GM18517 (cell line): Measurements from ENCODE around the gene SRGAP1.
"Not testable (repeated sequence)": the region's sequence is repeated elsewhere in the genome, so short reads cannot be mapped to it uniquely, and the experiment has no call there.

Source experiments
- ATAC-seq: cut with Tn5 transposase; IDR thresholded peaks from one replicate; pipeline ENCODE4 v1.9.1; 2021; ENCODE audit warnings: mild to moderate bottlenecking, moderate library complexity; ENCODE audit not compliant: unreplicated experiment

SRGAP1 gene

GRCh38 chr12:63836936-63837335 is 7.6 kb upstream of the SRGAP1 start:
- no peak for ATAC-seq

DNA sequence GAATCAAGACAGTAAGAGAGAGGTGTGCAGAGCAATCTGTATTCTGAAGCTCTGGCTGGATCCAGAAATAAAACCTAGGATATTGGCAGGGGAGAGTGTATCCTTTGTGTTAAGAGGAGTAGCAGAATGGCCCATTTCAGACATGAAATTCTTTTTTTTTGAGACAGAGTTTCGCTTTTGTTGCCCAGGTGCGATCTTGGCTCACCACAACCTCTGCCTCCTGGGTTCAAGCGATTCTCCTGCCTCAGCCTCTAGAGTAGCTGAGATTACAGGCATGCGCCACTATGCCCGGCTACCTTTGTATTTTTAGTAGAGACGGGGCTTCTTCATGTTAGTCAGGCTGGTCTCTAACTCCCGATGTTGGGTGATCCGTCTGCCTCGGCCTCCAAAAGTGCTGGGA is 6.1 kb upstream of the SRGAP1 start:
- ATAC-seq = no peak

- ATAC-seq = no peak
These were observed 3.5 kb upstream of the SRGAP1 start for GRCh38 chr12:63841011-63841410.

GRCh38 chr12:63841571-63841970 is 2.9 kb upstream of the SRGAP1 start:
- no peak for ATAC-seq

- ATAC-seq = not testable (repeated sequence)
These were observed 1.8 kb upstream of the SRGAP1 start for GRCh38 chr12:63842750-63843149.

- no peak for ATAC-seq
These were observed 1.2 kb upstream of the SRGAP1 start for GRCh38 chr12:63843254-63843720.

DNA sequence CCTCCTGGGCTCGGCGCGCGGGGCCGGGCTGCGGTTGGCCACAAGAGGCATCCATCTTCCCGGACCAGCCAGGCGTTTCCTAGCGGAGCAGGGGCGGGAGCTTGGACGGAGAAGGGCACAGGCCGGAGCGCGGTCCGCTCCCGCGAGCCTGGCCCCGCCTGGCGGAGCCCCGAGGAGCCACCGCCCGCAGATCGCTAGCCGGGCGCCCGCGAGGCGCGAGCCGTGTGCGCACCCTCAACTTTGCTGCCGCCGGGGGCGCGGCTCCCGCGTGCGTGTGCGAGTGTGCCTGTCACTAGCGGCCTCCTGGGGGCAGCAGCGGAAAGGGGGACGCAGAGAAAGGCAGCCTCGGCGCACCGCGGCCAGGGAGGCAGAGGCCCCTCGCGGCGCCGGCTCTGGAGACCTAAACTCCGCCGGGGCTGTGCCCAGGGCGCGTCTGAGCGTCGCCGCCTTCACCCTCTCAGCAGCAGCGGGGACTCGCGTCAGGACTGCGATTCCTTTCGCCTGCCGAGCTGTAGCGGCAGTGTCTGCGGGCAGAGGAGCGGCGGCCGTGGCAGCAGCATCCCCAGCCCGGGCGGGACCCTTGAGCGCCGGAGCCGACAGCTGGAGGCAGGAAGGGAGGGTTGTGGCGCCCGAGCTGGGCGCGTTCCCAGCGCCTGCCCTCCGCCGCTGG is 644 bp upstream of the SRGAP1 start:
- peak; percentile 94 for ATAC-seq

GRCh38 chr12:63845726-63846125 is 1.2 kb downstream of the SRGAP1 start:
- no peak for ATAC-seq

- ATAC-seq = no peak
These were observed 1.9 kb downstream of the SRGAP1 start for GRCh38 chr12:63846238-63846967.

DNA sequence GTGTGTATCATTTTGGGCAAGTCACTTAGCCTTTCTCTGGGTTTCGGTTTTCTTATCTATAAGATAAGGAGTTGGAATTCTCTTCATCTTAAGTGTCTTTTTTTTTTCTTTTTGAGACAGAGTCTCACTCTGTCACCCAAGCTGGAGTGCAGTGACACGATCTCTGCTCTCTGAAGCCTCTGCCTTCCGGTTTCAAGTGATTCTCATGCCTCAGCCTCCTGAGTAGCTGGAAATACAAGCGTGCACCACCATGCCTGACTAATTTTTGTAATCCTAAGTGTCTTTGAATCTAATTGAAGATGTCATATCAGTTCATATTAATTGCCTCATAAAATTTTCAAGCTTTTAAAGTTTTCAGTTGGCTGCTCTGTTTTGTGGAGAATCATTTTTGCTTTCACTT is 4.0 kb downstream of the SRGAP1 start:
- ATAC-seq = no peak

DNA sequence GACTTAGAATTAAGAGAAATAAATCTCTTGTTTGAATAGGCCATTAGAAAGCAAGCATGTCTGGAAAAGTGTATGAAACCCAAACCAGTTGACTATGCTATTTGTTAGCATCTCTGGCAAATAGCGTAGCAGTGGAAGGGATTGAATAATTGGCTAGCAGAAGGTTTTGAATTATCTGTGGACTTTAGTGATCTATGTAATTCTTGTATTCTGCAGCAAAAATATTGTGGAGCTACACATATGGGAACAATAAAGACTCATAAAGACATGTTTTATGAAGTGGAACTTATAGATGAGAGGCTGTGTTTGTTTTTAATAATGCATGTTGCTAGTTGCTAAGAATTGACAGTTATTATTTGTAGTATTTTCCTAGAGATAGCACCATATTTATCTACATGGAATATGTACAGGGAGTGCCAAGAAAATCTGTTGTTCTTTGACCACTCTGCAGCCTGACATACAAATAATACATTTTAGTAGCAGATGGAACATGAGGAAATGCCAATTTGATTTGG is 4.7 kb downstream of the SRGAP1 start:
- ATAC-seq = no peak

GRCh38 chr12:63849641-63850040 is 5.1 kb downstream of the SRGAP1 start:
- ATAC-seq = no peak

- no peak for ATAC-seq
These were observed 9.5 kb downstream of the SRGAP1 start for GRCh38 chr12:63853978-63854377.

- no peak for ATAC-seq
These were observed 10.8 kb downstream of the SRGAP1 start for GRCh38 chr12:63855299-63855698.

DNA sequence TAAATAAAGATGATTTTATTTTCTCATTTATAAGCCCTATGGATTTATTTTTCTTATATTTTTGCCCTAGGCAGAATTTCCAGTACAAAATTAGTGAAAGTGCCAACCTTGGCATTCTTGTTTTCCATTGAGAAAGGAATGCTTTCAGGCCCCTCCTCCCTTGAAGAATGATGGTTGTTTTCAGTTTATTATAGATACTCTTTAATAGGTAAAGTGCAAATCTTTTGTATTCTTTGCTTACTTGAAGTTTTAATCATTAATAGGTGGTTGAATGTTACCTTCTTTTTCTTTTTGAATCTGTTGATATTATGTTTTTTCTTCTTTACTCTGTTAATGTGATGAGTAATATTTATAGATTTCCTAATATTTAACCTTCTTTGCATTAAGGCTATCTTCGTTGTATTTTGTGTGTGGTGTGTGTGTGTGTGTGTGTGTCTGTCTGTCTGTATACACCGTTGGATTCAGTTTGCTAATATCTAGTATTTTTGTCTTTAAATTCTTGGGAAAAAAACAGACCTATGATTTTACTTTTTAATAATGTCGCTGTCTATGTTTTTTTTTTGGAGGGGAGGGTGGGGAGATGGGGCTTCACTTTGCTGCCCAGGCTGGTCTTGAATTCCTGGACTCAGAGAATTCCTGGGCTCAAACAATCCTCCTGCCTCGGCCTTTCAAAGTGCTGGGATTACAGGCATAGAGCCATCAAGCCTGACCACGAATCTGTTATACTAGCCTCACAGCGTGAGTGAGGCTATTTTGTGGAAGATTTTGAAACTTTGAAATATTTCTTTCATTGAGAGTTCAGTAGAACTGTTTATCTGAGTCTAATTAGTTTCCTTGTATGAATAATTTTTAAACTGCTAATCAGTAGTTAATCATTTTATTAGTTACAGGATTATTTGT is 13.5 kb downstream of the SRGAP1 start:
- ATAC-seq = no peak

DNA sequence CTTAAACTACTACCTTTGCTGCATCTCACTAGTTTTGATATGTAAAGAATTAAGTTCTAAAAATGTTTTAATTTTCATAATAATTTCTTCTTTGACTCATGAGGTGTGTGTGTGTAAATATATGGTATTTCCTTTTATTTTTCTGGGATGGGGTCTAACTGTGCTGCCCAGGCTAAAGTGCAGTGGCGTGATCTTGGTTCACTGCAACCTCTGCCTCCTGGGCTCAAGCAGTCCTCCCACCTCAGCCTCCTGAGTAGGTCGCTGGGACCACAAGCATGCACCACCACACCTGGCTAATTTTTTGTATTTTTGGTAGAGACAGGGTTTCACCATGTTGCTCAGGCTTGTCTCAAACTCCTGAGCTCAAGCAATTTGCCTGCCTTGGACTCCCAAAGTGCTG is 15.4 kb downstream of the SRGAP1 start:
- ATAC-seq = not testable (repeated sequence)

GRCh38 chr12:63862187-63862968 is 17.9 kb downstream of the SRGAP1 start:
- ATAC-seq = no peak

DNA sequence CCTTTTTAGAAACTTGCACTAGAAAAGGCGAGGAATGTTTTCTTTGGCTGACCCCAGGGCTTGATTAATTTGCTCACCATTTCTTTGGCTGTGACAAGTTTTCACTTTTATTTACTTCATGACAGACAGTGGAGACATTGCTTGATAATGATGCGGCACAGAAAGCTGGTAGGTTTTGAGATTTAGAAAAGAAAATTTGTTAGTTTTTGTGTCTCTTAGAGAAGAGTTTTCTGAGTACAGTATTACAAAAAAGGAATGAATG is 18.4 kb downstream of the SRGAP1 start:
- no peak for ATAC-seq

GRCh38 chr12:63863658-63864453 is 19.4 kb downstream of the SRGAP1 start:
- no peak for ATAC-seq

DNA sequence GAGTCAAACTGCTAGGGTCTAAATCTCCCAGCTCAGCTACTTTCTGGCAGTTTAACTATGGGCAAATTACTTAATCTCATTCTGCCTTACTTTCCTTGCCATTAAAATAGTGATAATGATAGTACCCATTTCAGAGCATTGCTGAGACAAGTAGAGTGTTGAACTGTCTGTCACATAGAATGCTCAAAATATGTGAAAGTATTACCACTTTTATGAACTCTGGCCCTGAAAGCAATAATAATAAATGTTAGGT is 19.9 kb downstream of the SRGAP1 start:
- no peak for ATAC-seq
